ENCODE results near the gene GNGT2.

DNA sequence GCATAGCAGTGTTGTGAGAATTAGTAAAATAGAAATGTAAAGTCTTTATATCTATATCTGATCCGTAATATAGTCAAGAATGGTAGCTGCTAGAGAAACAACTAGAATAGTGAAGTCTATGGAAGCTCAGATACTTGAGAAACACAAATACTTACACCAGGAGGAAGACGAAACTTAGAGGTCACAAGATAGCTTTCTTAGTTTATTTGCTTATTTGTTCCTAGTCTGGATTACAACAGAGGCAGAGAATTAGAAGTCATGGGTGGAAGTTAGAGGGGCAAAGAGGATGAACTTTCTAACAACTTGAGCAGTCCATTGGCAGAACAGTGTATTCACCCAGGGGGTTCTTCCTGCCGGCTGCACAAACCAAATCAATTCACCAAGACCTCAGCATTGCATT, 13.9 kb downstream of the GNGT2 start:
- TF ChIP-seq, protein P1, sequence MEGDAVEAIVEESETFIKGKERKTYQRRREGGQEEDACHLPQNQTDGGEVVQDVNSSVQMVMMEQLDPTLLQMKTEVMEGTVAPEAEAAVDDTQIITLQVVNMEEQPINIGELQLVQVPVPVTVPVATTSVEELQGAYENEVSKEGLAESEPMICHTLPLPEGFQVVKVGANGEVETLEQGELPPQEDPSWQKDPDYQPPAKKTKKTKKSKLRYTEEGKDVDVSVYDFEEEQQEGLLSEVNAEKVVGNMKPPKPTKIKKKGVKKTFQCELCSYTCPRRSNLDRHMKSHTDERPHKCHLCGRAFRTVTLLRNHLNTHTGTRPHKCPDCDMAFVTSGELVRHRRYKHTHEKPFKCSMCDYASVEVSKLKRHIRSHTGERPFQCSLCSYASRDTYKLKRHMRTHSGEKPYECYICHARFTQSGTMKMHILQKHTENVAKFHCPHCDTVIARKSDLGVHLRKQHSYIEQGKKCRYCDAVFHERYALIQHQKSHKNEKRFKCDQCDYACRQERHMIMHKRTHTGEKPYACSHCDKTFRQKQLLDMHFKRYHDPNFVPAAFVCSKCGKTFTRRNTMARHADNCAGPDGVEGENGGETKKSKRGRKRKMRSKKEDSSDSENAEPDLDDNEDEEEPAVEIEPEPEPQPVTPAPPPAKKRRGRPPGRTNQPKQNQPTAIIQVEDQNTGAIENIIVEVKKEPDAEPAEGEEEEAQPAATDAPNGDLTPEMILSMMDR (conservative IDR thresholded peaks at IDR 0.05), result no peak
- no peak for TF ChIP-seq EZH2 (IDR thresholded peaks at IDR 0.05; ENCODE audit: low read depth)

Measured in PC-9 (cell line).